Mucosa of stomach (tissue), 1 donor: ENCODE results near the gene FCHO1.

Source experiments
- H3K27me3 ChIP-seq: one replicate; pipeline ENCODE4 v1.7.0; 2013; ENCODE audit warnings: mild to moderate bottlenecking, low read length; ENCODE audit not compliant: control insufficient read depth, insufficient read depth
- H3K36me3 ChIP-seq: one replicate; pipeline ENCODE4 v1.7.0; 2013; ENCODE audit warnings: low read length; ENCODE audit not compliant: control insufficient read depth, insufficient read depth
- H3K4me1 ChIP-seq: one replicate; pipeline ENCODE4 v1.7.0; 2013; ENCODE audit warnings: mild to moderate bottlenecking, low read length; ENCODE audit not compliant: control insufficient read depth, insufficient read depth
- H3K4me3 ChIP-seq: one replicate; pipeline ENCODE4 v1.7.0; 2013; ENCODE audit warnings: low read length
- H3K9ac ChIP-seq: one replicate; pipeline ENCODE4 v1.7.0; 2013; ENCODE audit warnings: mild to moderate bottlenecking, low read length, moderate library complexity
- H3K9me3 ChIP-seq: one replicate; pipeline ENCODE4 v1.7.0; 2013; ENCODE audit warnings: mild to moderate bottlenecking, low read length, moderate library complexity; ENCODE audit not compliant: control insufficient read depth
- donor health status: Pancreatic carcinoma.

The FCHO1 gene

GRCh38 chr19:17807731-17808316 lies 56.5 kb downstream of the FCHO1 start:
- H3K9ac ChIP-seq, result no peak overlapping the region

GRCh38 chr19:17811103-17811502 lies 59.8 kb downstream of the FCHO1 start:
- Histone ChIP-seq H3K9ac (no peak overlapping the region), H3K36me3 (peaks cover 5% of the 10 kb centered on the region), H3K4me3 (no peak overlapping the region), H3K27me3 (no peaks in the 10 kb centered on the region), H3K9me3 (no peaks in the 10 kb centered on the region), H3K4me1 (peaks cover 9% of the 10 kb centered on the region)

More at GRCh38 chr19:17807731-17808316, 56.5 kb downstream of the FCHO1 start:
- Histone ChIP-seq H3K9me3 (no peaks in the 10 kb centered on the region), H3K36me3 (peaks cover 5% of the 10 kb centered on the region), H3K27me3 (no peaks in the 10 kb centered on the region), H3K4me1 (peaks cover 13% of the 10 kb centered on the region), H3K4me3 (no peak overlapping the region)

- H3K4me1 ChIP-seq, result peaks cover 6% of the 10 kb centered on the region
- peaks cover 5% of the 10 kb centered on the region for H3K36me3 ChIP-seq
- no peak overlapping the region for H3K9ac ChIP-seq
- H3K27me3 ChIP-seq, result no peaks in the 10 kb centered on the region
- H3K9me3 ChIP-seq, result no peaks in the 10 kb centered on the region
- H3K4me3 ChIP-seq, result no peak overlapping the region
Observed at GRCh38 chr19:17811681-17812080, 60.4 kb downstream of the FCHO1 start.

GRCh38 chr19:17812099-17812498 lies 60.8 kb downstream of the FCHO1 start:
- Histone ChIP-seq H3K4me1 (peaks cover 2% of the 10 kb centered on the region), H3K4me3 (no peak overlapping the region), H3K36me3 (peaks cover 5% of the 10 kb centered on the region), H3K9me3 (no peaks in the 10 kb centered on the region), H3K27me3 (no peaks in the 10 kb centered on the region), H3K9ac (no peak overlapping the region)

GRCh38 chr19:17817668-17818363 lies 66.5 kb downstream of the FCHO1 start:
- no peaks in the 10 kb centered on the region for H3K27me3 ChIP-seq
- no peak overlapping the region for H3K4me3 ChIP-seq
- no peaks in the 10 kb centered on the region for H3K36me3 ChIP-seq
- H3K9ac ChIP-seq, result no peak overlapping the region
- no peaks in the 10 kb centered on the region for H3K9me3 ChIP-seq
- no peaks in the 10 kb centered on the region for H3K4me1 ChIP-seq

- no peaks in the 10 kb centered on the region for H3K4me1 ChIP-seq
- no peaks in the 10 kb centered on the region for H3K27me3 ChIP-seq
- H3K9ac ChIP-seq, result no peak within 1 kb of the TSS
- H3K4me3 ChIP-seq, result no peak within 1 kb of the TSS
- no peaks in the 10 kb centered on the region for H3K36me3 ChIP-seq
- no peaks in the 10 kb centered on the region for H3K9me3 ChIP-seq
Observed at GRCh38 chr19:17821190-17821589, 69.9 kb downstream of the FCHO1 start, which contains the start of gene INSL3. Gene INSL3 (minus strand): TSS chr19:17821519. CDS start chr19:17821506, 13 bp downstream.

- no peaks in the 10 kb centered on the region for H3K27me3 ChIP-seq
- H3K9me3 ChIP-seq, result no peaks in the 10 kb centered on the region
- no peak overlapping the region for H3K4me3 ChIP-seq
- no peaks in the 10 kb centered on the region for H3K36me3 ChIP-seq
- no peaks in the 10 kb centered on the region for H3K4me1 ChIP-seq
- no peak overlapping the region for H3K9ac ChIP-seq
Observed at GRCh38 chr19:17824339-17824738, 73.1 kb downstream of the FCHO1 start.

GRCh38 chr19:17826508-17827056 lies 75.3 kb downstream of the FCHO1 start:
- Histone ChIP-seq H3K27me3 (peaks cover 11% of the 10 kb centered on the region), H3K4me1 (peaks cover 8% of the 10 kb centered on the region), H3K9me3 (no peaks in the 10 kb centered on the region), H3K36me3 (no peaks in the 10 kb centered on the region), H3K4me3 (no peak overlapping the region), H3K9ac (no peak overlapping the region)

- Histone ChIP-seq H3K4me3 (no peak overlapping the region), H3K4me1 (peaks cover 8% of the 10 kb centered on the region), H3K36me3 (no peaks in the 10 kb centered on the region), H3K9me3 (no peaks in the 10 kb centered on the region), H3K9ac (no peak overlapping the region), H3K27me3 (peaks cover 11% of the 10 kb centered on the region)
Observed at GRCh38 chr19:17829855-17830566, 78.7 kb downstream of the FCHO1 start.

- H3K36me3 ChIP-seq, result no peaks in the 10 kb centered on the region
Observed at GRCh38 chr19:17830567-17831418, 79.5 kb downstream of the FCHO1 start.

GRCh38 chr19:17831419-17831888 lies 80.2 kb downstream of the FCHO1 start:
- H3K27me3 ChIP-seq, result peaks cover 11% of the 10 kb centered on the region
- H3K4me3 ChIP-seq, result no peak overlapping the region
- H3K9ac ChIP-seq, result no peak overlapping the region
- H3K36me3 ChIP-seq, result no peaks in the 10 kb centered on the region
- no peaks in the 10 kb centered on the region for H3K9me3 ChIP-seq
- H3K4me1 ChIP-seq, result peaks cover 8% of the 10 kb centered on the region

More at GRCh38 chr19:17830567-17831418, 79.5 kb downstream of the FCHO1 start:
- Histone ChIP-seq H3K9ac (no peak overlapping the region), H3K4me3 (no peak overlapping the region), H3K9me3 (no peaks in the 10 kb centered on the region), H3K27me3 (peaks cover 11% of the 10 kb centered on the region), H3K4me1 (peaks cover 8% of the 10 kb centered on the region)
